HG02571 (cell line): ENCODE measurements around the gene UMPS.
"Not testable (repeated sequence)": the region's sequence is repeated elsewhere in the genome, so short reads cannot be mapped to it uniquely, and the experiment has no call there.

Experiments used
- ATAC-seq: cut with Tn5 transposase; IDR thresholded peaks from one replicate; pipeline ENCODE4 v1.9.1; 2021; ENCODE audit warnings: mild to moderate bottlenecking, moderate library complexity; ENCODE audit not compliant: unreplicated experiment

Gene UMPS

DNA sequence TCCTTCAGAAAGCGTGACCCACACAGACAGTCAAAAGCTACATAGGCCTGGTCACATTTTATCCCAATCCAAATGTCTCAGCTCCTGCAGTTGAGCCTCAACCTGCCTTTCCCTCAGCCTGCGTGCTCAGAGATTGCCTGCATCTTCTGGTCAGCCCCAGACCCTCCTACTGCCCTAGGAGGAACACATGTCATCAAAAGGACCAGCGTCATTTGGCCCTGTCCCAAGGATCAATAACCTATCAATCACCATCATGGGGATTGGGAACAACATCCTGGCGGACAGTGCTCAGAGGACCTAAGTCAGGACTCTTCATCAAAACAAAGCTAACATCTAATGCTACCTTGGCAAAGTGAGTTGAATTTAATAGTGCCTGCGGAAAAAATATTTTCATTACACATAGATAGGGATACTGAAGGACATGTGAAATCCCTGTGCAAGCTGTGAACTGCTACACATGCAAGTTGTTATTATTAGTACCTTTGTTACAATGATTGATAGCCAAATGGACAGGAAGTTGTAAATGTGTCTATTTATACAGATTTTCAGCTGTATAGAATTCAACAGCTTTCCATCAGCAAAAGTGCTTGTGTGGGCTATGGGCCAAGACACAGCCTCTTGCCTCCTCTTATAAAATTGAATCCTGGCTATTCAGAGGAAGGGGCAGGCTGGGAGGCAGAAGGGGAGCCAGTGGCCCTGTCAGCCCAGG, 47.7 kb downstream of the UMPS start:
- no peak for ATAC-seq

DNA sequence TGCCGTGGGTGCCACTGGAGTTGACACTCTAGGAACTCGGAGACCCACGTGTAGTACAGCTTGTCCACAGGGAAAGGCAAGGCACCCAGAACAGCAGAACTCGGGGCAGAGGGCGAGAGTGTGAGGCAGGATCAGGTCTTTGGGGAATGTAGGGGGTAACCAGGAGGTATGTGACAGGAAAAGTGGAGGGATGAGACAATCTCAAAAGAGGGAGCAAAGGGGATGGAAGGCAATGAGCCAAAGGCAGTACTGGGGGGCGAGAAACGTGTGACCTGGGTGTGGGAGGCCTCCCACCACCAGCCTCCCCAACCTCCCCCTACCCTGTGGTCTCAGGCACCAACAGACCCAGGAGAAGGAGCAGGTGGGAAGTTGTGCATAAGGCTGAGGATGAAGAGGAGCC, 48.9 kb downstream of the UMPS start:
- no peak for ATAC-seq

DNA sequence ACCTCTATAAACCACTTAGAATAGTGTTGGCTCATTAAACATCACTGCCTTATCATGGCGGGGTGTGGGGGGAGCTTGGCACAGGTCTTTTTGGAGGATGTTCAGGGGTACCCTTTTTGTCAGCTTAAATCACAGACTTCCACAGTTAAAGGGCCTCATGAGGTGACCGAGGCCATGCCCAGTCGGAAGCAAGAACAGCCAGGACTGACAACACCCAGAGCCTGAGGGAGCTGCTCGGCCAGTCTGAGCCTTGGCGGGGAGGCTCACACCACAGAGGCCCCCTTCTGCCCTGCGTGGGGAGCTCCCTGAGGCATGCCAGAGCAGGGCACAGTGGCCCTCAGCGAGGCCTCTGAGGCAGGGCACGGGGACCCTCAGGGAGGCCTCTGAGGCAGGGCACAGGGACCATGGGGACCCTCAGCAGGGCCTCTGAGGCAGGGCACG, 49.5 kb downstream of the UMPS start:
- ATAC-seq: no peak

DNA sequence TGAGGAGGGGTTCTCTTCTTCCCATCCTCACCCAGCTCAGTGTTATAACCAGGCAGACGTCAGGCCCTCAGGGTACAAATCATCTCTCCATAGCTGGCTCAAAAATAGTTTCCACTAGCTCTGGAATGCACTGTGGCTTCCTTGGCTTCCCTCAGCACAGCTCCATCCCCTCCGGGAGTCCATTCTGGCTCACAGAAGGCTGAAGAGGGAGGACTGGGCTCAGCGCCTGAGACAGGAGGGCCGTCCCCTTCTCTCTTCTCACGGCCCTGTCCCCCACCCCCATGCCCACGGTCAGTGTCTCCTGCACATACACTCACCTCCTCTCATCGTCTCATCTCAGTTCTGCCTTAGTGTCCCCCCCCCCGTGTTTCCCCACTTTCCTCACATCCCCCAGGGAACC, 50.1 kb downstream of the UMPS start:
- ATAC-seq: no peak

DNA sequence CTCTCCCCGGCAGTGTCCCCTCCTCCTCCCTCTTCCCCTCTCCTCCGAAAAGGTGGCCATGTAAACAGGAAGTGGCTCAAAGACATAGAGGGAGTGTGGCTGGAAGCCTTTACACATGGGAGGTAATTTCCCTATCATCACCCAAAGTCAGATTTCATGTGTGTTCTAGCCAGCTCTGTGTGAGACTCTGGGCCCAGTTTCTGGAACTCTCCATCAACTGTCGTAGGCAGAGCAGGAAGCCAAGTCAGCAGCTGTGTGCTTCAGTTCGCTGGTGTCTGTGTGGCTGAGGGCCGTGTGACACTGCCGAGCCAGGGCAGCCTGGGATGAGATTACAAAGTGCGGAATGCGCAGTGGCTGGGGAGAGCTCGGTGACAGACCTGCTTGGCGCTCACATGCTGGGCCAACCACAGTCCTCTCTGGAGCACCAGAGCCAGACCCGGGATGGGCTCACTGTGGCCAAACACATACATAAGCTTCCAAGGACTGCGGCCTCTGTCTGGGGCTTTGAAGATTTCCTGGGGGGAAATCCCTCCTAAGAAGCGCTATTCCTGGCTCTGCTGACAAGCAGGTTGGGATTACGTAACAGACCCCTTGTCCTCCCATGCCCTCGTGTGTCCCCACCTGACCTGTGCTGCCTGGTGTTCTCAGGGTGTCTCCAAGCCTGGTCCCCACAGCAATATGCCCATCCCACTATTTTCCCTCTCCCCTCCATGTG, 50.7 kb downstream of the UMPS start:
- no peak for ATAC-seq

DNA sequence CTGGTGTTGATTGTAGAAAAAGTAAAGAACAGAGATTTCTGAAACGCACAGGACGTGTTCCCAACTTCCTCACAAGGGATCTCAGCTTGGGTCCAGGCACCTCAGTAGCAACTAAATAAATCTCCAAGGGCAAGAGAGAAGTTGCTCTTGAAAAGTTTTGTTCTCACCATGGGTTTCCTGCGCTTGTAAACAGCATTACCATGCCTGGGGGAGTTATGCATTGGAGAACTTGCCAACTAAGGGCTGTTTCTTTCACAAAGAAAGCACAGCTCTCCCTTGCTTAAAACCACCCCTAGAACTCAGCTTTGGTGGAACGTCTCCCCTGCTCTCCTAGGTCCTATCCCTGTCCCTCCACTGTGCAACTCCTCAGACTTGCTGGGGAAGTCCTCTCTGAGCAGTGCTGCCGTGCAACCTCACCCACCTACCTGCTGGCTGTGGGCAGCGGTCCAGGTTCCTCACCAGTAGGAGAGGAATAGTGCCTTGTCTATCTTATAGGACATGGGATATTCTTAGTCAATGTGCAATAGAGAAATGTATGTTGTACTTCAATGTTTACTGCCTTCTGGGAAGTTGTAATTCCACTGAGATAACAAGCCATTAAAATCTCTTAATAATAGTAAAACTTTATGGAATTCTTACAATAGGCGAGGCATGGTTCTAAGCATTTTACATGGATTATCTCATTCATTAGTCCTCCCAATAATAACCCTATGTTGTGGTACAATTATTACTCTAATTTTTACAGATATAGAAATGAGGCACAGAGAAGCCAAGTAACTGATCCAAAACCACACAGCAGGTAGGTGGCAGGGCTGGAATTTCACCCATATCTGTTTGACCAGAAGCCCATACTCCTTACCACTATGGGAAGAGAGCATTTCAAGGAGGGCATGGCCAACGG, 51.5 kb downstream of the UMPS start:
- ATAC-seq: no peak

DNA sequence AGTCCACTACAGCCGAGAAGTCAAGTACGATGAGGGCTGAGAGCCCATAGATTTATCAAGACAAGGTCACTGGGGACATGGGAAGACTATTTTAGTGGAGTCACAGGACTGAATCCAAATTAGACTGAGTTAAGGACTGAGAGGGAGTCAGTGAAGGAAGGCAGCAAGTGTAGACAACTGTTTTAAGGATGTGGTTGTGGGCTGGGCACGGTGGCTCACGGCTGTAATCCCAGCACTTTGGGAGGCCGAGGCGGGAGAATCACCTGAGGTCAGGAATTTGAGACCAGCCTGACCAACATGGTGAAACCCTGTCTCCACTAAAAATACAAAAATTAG, 52.1 kb downstream of the UMPS start:
- not testable (repeated sequence) for ATAC-seq

DNA sequence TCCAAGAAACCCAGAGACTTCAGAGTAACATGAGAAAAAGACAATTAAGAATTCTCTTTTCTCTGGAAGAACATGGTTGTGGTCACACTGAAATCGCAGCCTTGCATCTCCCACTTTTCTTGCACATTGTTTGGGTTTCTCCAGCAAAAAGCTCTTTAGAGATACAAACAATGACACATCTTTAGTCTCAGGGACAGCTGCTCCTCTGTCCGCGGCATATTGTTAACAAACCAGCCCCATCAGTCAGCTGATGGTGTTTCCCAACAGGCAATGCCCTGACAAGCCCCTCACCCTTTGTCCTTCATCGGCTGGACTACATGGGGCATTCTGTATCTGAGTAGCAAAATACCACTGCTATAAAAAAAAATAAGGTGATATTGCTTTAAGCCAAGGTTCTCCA, 53.4 kb downstream of the UMPS start:
- ATAC-seq: no peak

DNA sequence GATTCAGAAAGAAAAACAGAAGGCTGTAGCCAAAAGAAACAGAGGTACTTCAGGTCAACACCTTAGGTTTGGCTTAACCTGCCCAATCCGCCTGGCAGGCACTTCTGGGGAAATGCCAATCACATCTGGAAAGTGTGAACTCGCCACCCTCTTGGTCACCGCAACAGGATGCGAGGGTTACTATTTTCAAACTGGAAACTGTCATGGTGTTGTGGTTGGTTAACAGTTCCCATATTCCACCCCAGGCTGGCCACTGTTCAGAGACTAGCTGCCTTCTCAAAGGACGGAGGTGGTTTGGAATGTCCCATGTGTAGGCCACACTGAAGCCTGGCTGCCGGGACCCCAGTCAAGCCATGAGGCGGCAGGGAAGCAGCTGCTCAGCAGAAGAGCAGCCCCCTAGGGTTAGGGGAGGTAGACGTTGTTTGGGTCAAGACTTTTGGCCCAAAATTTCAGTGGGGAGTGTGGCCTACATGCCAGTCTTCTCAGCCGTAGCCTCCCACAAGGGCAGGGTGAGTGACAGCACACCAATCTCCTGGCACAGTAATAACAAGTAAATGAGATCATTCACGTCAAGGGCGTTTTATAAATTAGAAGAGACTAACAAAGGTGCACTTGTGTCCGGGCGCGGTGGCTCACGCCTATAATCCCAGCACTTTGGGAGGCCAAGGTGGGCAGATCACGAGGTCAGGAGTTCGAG, 54.6 kb downstream of the UMPS start:
- ATAC-seq: no peak

DNA sequence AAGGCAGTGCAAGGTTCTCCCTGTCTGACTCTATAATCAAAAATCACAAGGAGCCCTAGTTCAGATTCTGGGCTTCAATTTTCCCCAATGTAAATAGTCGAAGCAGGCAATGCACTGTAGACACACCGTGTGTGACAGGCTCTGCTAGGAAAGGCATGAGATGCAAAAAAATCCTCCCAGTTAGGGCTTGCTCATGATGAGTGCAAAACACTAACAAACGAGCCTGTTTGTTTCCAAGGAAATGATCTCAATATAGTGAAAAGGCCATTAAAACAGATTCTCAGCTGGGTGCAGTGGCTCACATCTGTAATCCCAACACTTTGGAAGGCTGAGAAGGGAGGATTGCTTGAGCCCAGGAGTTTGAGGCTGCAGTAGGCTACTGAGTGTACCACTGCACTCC, 55.7 kb downstream of the UMPS start:
- ATAC-seq: no peak

DNA sequence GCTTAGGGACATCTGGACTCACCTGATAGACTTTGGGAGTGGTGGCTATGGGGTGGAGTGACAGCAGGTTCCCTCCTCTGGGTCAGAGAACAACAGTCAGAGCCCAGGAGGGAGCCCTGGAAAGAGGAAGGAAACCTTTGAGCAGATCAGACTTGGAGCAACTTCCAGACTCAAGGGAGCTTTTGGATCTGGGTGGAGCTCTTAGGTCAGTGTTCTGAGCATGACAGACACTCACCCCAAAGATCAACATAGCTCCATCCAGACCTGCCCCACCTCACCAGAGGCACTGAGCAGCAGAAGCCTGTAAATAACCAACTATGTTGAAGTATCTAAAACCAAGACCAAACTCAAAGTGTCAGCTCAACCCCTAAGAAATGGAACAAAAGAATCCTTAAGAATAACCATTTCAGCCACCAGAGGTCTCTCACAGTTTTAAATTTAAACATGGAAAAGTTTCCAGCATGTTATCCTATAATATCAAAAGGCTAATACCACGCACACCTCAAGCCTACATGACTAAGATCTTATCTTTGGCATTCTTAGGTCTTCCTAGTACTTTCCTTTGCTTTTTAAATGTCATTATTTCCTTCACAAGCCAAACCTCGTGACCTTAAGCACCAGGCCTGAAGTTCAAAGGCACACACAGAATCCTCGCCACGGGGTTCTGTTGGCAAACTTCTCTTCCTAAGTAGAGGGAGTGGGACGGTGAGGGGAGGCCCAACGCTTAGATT, 56.4 kb downstream of the UMPS start:
- ATAC-seq: no peak

DNA sequence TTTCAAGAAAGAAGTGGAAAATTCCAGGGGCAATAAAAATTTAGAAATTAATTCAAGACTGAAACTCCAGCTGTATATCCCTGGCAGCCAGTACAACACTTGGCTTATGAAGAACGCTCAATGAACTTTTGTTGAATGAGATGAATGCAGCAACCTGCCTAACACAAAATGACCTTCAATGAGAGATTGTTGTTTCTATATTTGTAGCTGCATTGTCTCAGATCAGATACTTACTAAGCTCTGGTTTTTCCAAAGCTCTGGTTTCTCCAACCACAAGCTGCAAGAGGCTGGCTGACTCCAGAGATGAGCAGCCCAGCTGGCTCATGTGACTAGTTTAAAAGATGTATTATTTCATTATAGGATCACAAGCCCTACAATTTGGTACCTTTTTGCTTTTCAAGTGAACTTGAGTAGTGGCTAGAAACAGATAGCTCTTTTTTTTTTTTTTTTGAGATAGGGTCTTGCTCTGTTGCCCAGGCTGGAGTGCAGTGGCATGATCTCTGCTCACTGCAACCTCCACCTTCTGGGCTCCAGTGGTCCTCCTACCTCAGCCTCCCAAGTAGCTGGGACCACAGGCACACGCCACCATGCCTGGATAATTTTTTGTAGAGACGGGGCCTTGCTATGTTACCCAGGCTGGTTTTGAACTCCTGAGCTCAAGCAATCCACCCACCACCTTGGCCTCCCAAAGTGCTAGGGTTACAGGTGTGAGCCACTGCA, 57.4 kb downstream of the UMPS start:
- ATAC-seq: no peak

DNA sequence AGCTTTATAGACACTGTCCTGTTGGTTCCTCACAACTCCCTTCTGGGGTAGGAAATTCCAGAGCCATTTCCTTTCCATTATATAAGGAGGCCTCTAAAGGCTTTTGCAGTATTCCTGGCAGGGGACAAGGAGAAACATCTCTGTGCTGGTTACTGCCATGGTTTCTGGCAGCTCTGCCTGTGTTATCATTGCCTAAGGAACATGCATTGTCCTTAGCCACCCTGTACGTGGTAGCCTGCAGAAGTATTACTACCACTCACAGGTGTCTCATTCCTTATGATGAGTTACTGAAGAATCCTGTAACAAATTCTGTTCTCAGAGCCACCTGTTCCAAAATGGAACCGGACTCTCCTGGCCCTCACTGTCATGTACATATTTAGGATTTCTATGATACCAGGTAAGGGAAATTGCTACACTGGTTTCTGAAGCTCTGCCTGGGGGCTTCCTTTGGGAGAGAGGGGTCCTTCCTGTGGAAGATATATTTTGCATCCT, 58.0 kb downstream of the UMPS start:
- no peak for ATAC-seq

DNA sequence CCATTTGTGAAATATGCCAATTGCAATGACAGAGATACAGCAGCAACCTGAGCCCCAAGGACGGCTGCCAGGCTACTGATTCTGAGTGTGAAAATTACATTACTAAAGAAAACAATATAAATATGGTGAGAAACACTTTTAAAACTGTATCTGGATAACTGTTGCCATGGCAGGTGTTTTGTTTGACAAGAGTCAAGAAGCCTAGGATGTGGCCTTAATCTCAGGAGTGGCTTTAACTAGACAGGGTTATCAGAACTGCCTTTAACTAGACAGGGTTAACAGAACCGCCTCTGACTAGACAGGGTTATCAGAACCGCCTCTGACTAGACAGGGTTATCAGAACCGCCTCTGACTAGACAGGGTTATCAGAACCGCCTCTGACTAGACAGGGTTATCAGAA, 58.9 kb downstream of the UMPS start:
- ATAC-seq: not testable (repeated sequence)

DNA sequence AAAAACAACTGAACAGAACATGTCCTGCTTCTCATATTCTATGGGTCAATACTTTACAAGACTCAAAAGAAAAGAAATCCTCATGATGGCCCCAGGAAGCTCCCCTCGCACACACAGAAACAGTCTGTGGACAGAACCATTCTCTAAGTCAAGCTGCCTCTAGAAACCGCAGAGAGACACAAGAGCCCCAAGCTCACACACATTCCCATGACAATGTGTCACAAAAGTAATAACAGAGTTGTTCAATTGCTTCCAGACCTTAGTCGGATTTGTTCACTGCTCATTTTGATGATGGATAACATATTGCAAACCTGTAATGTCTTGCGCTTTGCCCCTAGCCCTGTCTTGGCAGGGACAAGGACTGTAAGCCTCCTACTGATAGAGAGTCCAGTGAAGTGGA, 60.9 kb downstream of the UMPS start:
- ATAC-seq: no peak

DNA sequence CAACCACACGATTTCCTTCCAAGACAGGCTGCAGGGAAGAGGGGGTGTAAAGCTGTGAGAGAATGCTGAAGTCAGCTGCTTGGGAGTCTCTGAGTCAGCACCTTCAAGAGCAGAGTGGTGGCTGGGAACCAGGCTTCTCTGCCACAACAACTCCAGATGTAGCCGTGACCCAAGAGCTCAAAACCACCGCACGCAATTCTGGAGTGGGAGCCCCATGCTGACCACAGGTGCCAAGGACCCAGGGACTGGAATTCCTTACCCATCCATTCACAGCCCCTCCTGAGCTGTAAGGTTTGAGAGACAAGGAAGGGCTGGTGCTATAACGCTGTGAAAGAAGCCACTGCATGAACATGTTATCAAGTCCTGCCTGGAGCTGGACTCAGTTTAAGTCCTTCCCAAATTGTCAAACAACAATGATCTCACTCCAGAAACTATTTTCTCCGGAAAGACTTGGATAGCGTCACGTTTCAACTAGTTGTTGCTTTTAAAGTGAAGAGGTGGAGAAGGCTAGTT, 61.4 kb downstream of the UMPS start:
- no peak for ATAC-seq

DNA sequence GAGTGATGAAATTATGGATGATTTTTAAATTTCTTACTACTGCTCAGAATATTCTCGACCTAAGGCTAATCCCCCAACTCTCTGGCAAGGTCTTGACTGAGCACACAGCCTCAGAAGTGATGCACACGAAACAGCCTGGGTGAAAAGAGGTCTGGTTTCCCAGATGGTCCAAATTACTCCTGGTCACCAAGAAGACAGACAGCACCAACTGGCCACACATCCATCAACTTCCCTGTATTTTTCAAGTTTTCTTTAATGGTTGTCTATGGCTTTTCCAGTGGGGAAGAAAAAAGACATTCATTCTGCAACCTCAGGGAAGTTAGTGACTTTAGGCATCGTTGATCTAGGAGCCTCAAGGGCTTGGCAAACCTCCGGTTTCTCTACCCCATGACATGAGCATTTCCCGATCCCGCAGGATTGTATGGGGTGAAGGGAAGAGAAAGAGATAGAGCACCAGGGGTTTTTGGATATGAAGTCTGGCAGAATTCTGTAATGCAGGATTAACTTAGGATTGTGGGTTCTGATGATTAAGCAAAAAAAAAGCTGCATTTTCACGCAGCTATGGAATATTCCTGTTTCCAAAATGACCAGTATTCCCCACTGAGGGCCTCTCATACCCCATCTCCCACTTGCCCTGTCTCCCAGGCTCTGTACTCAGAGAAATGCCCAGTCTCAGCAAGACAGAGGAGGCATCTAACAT, 62.2 kb downstream of the UMPS start:
- ATAC-seq: no peak

DNA sequence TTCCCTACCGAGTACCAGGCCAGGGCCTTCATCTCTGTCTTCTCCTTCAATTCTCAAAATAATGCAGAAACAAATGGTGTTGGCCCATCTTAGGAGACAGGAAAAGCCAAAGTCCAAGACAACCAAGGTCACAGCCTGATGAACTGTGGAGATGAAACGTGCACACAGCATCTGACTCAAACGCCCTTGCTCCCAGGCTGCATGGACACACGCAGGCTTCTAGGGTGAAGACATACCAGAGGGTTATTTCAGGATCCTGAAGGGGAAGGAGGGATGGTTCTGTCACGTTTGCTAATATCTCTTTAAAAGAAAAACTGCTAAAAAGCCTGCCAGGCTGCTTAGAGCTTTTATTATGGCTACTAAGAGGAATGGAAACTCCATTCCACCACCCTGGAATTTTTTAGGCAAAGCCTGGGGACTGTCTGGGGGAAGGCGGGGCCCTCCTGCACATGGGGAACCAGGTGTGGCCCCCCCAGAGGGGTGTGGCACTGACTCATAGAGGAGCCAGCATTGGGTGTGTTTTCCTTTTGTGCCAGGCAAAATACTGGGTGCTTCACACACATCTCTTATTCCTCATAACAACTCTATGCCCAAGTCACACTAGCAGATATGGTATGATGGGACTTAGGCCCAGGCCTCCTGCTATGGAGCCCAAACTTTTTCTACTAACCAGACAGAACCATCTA, 62.9 kb downstream of the UMPS start:
- ATAC-seq: no peak
